Mononuclear cell (primary cell): ENCODE data around the gene ZNF605. TPM values are rescaled to one million over a fixed set of nuclear protein-coding genes. Genes with fewer than 3 reads are reported as not detected.
"Not testable (repeated sequence)": the region's sequence is repeated elsewhere in the genome, so short reads cannot be mapped to it uniquely, and the experiment has no call there.

Source experiments
- H3K27me3 ChIP-seq: 2 replicates; pipeline ENCODE4 v1.6.0; 2011; ENCODE audit warnings: low read length, control low read depth; ENCODE audit not compliant: insufficient read depth
- H3K4me1 ChIP-seq: 2 replicates; pipeline ENCODE4 v1.5.1; 2011; ENCODE audit warnings: mild to moderate bottlenecking, low read length, control low read depth; ENCODE audit not compliant: insufficient read depth
- H3K4me3 ChIP-seq: 2 replicates; pipeline ENCODE4 v1.5.1; 2011; ENCODE audit warnings: mild to moderate bottlenecking, low read length, moderate library complexity
- H3K9me3 ChIP-seq: 2 replicates; pipeline ENCODE4 v1.5.1; 2011; ENCODE audit warnings: low read depth, mild to moderate bottlenecking, control low read depth, low read length
- total RNA-seq: library from RNA; depleted of rRNA; stranded (reverse); fragments of >200 nt; gene quantifications from one replicate; pipeline ENCODE4 v1.2.3, GENCODE V29; 2012

The ZNF605 gene
- total RNA-seq, 1 donor, result 2.5 TPM

GRCh38 chr12:132936921-132937320, 19.2 kb downstream of the ZNF605 start:
- not testable (repeated sequence) for H3K4me3 ChIP-seq, H3K27me3 ChIP-seq, H3K4me1 ChIP-seq
- peaks cover 46% of the 10 kb centered on the region for H3K9me3 ChIP-seq

DNA sequence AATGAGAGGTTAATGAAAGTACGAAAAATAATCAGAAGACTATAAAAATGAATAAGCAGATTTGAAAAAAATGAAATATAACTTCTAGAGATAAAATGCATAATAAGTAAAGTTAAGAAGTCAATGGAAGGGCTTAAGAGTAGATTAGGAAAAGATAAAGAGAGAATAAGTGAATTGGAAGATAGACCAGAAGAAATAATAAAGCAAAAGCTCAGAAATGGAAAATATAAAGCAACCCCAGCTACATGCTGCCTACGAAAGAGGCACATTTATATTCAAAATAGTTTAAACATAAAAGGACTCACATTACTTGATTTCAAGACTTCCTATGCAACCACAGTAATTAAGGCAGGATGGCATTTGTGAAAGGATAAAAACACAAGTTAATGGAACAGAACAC, 19.9 kb downstream of the ZNF605 start:
- Histone ChIP-seq H3K27me3 (no peaks in the 10 kb centered on the region), H3K4me1 (no peaks in the 10 kb centered on the region), H3K9me3 (peaks cover 53% of the 10 kb centered on the region), H3K4me3 (no peak overlapping the region)

DNA sequence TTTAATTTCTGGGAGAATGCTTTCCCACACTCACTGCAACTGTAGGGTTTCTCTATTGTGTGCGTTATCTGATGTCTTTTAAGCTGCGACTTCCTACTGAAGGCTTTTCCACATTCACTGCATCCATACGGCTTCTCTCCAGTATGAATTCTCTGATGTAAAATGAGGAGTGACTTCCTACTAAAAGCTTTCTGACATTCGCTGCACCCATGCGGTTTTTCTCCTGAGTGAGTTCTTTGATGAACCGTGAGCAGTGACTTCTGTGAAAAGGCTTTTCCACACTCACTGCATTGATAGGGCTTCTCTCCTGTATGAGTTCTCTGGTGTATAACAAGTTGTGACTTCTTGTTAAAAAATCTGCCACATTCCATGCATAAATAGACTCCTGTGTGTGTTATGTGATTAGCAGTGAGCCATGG, 29.7 kb downstream of the ZNF605 start:
- Histone ChIP-seq H3K4me3 (no peak overlapping the region), H3K27me3 (no peaks in the 10 kb centered on the region), H3K4me1 (no peaks in the 10 kb centered on the region), H3K9me3 (peaks cover 98% of the 10 kb centered on the region)

DNA sequence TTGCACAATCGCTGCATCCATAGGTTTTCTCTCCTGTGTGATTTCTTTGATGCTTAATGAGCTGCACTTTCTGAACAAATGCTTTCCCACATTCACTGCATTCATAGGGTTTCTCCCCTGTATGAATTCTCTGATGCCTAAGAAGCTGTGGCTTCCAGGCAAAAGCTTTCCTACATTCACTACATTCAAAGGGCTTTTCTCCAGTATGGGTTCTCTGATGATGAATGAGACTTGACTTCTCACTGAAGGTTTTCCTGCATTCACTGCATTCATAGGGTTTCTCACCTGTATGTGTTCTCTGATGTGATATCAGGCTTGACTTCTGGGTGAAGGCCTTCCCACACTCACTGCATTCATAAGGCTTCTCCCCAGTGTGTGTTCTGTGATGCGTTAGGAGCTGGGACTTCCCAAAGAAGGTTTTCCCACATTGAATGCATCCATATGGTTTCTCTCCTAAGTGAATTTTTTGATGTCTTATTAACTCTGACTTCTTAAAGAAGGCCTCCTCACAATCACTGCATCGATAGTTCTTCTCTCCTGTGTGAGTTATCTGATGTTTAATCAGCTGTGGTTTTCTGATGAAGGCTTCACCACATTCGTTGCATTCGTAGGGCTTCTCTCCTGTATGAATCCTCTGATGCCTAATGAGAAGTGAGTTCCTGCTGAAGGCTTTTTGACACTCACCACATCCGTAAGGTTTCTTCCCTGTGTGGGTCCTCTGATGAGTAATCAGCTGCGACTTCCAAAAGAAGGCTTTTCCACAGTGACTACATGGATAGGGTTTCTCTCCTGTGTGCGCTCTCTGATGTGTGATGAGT, 30.3 kb downstream of the ZNF605 start:
- Histone ChIP-seq H3K4me1 (no peaks in the 10 kb centered on the region), H3K27me3 (no peaks in the 10 kb centered on the region), H3K9me3 (peaks cover 98% of the 10 kb centered on the region), H3K4me3 (no peak overlapping the region)

DNA sequence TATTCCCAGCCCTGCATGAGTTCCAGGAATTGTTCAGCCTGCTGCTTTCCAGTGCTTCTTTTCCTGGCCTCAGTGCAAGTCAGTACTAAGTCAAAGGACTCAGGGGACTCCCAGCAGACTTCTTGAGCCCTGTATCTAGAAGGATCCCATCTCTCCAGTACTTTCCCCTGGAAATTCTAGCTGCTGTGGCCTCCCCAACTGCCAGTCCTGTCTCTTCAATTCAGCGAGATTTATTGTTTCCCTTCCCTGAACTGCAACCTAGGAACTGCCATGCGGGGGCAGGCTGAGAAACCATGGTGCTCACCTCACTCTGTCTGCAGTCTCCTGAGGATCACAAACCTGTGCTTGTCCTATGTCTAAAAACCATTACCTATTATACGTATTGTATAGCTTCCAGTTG, 31.8 kb downstream of the ZNF605 start:
- Histone ChIP-seq H3K4me3 (no peak overlapping the region), H3K27me3 (no peaks in the 10 kb centered on the region), H3K9me3 (peaks cover 89% of the 10 kb centered on the region), H3K4me1 (no peaks in the 10 kb centered on the region)

GRCh38 chr12:132923356-132923909, 32.7 kb downstream of the ZNF605 start:
- H3K4me1 ChIP-seq, result no peaks in the 10 kb centered on the region
- H3K4me3 ChIP-seq, result no peak overlapping the region
- peaks cover 84% of the 10 kb centered on the region for H3K9me3 ChIP-seq
- H3K27me3 ChIP-seq, result no peaks in the 10 kb centered on the region

GRCh38 chr12:132922676-132923075, 33.4 kb downstream of the ZNF605 start:
- H3K27me3 ChIP-seq, result no peaks in the 10 kb centered on the region
- peaks cover 84% of the 10 kb centered on the region for H3K9me3 ChIP-seq
- H3K4me1 ChIP-seq, result no peaks in the 10 kb centered on the region
- no peak overlapping the region for H3K4me3 ChIP-seq

DNA sequence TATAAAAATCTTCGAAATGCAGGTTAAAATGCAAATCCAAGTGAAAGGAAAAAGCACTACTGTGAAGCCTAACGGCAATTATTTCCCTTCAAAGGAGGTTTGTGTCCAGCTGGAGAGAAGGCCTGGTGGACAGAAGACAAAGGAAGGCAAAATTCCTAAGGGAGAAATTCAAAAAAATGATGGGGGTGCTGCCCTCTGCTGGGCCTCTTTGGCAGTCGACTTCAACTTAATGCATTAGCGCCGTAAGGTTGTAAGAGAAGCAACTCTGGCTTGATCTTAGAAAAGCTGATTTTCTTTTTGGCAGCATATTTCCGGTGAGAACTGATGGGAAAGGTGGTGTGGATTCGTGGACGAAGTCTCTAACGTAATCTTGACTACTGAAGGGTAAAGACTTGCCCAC, 34.4 kb downstream of the ZNF605 start:
- H3K4me3 ChIP-seq, result no peak overlapping the region
- peaks cover 75% of the 10 kb centered on the region for H3K9me3 ChIP-seq
- no peaks in the 10 kb centered on the region for H3K4me1 ChIP-seq
- no peaks in the 10 kb centered on the region for H3K27me3 ChIP-seq

- Histone ChIP-seq H3K27me3 (no peaks in the 10 kb centered on the region), H3K9me3 (peaks cover 70% of the 10 kb centered on the region), H3K4me1 (no peaks in the 10 kb centered on the region), H3K4me3 (no peak overlapping the region)
These were observed 37.4 kb downstream of the ZNF605 start for GRCh38 chr12:132918680-132919079.

DNA sequence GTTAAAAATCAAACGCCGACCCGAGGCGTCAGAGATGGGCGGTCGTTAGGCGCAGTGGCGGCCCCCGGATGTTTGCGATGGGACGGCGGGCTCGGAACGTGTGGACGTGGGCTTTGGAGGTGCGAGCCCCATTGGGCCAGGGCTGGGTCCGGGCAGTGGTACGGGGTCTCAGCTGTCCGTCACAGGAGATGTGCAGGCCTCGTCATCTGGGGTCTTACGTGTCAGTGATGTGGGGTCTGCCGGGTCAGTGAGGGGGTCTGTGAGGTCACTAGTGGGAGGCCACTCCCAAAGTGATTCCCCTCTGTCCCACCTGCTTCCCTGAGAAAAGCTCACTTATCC, 47.1 kb downstream of the ZNF605 start:
- peaks cover 23% of the 10 kb centered on the region for H3K27me3 ChIP-seq

DNA sequence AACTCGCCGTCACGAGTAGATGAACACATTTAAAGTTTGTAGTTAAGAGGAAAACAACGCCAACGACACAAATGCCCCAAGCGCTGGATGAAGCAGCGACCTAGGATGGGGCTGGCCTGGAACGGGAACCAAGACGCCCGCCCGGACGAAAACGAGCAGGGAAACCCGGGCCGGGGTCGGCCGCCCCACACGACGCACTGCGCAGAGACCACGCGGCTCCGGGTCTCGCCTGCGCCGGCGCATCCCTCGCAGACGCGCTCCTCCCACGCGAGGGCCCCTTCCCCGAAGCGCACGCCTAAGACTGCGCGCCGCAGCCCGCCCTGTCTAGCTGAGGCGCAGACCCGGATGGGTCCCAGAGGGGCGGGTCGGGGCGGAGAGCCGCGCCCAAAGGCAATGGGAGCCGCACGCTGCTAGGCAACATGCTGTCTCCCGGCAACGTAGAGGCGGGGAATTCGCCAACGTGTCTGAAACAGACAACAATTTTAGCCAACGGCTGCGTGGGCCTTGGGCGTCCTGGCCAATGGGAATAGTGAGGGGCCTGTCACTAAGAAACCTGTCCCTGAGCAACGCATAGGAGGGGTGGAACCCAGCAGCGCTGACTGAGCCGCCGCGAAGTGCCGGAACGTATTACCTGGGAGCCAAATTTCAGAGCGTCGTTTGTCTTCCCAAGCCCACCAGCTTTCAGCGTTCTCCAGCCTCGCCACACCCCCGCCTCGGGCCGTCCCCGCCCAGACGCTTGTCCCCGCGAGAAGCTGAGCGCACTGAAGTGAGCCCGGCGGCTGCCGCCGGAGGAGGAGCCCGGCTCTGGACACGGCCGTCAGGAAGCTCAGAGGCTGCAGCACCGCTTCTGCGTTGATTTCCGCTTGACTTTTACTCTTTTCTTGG, 47.7 kb downstream of the ZNF605 start:
- H3K9me3 ChIP-seq, result peaks cover 13% of the 10 kb centered on the region
- H3K27me3 ChIP-seq, result peaks cover 23% of the 10 kb centered on the region
- peaks cover 18% of the 10 kb centered on the region for H3K4me1 ChIP-seq
- peak overlapping the region; percentile 51 for H3K4me3 ChIP-seq

More for the DNA sequence above, 47.1 kb downstream of the ZNF605 start:
- Histone ChIP-seq H3K4me3 (peak overlapping the region; percentile 51), H3K9me3 (peaks cover 19% of the 10 kb centered on the region), H3K4me1 (peaks cover 18% of the 10 kb centered on the region)

DNA sequence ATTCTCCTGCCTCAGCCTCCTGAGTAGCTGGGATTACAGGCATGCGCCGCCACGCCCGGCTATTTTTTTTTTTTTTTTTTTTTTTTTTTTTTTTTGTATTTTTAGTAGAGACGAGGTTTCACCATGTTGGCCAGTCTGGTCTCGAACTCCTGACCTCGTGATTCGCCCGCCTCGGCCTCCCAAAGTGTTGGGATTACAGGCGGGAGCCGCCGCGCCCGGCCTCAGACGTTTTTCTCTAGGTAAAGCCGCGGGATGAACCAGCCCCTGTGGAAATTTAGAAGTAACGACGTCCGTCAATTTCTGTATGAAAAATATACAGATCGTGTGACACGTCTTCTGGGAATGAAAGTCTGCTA, 48.3 kb downstream of the ZNF605 start:
- Histone ChIP-seq H3K27me3 (peaks cover 23% of the 10 kb centered on the region), H3K4me1 (peaks cover 18% of the 10 kb centered on the region), H3K9me3 (peaks cover 11% of the 10 kb centered on the region), H3K4me3 (peak overlapping the region; percentile 51)

DNA sequence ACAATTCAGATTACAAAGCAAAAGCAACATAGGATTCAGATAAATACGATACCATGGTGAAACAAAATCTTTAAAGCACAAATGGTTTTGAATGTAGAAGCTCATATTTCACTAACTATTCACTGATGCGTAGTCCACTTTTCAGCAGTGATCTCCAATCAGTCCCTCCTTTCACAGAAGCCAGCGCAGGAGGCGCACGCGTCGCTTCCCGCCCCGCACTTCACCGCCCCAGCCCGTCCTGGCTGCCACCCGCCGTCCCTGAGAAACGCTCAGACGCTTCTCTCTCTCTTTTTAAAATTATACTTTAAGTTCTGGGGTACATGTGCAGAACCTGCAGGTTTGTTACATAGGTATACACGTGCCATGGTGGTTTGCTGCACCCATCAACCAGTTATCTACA, 48.9 kb downstream of the ZNF605 start:
- Histone ChIP-seq H3K4me1 (peaks cover 18% of the 10 kb centered on the region), H3K4me3 (no peak overlapping the region), H3K27me3 (peaks cover 23% of the 10 kb centered on the region), H3K9me3 (peaks cover 11% of the 10 kb centered on the region)

DNA sequence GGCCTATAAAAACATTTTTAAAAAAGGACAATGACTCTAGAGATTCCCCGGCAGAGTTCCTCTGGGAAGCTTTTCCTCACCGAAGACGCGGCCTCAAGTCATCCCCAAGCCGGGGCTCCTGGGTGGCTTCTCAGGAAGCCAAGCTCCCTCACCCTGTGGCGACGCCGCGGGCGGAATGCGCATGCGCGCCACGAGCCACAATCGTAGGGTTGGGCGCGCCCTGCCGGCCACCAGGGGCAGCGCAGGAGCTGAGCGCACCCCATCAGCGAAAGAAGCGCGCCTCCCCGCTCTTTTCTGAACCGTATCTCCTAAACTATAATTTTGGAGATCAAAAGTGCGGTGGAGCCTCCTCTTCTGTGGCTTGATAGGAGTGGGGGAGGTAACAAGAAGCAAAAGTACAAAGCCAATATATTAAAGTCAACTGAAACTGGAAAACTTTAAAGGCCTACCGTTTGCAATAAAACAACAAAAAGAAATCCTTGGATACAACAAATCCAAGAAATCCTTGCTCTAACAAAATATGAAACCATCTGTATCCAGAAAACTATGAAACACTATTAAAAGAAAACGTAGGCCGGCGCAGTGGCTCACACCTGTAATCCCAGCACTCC, 51.3 kb downstream of the ZNF605 start:
- Histone ChIP-seq H3K4me3 (no peak overlapping the region), H3K27me3 (peaks cover 23% of the 10 kb centered on the region), H3K9me3 (no peaks in the 10 kb centered on the region)

DNA sequence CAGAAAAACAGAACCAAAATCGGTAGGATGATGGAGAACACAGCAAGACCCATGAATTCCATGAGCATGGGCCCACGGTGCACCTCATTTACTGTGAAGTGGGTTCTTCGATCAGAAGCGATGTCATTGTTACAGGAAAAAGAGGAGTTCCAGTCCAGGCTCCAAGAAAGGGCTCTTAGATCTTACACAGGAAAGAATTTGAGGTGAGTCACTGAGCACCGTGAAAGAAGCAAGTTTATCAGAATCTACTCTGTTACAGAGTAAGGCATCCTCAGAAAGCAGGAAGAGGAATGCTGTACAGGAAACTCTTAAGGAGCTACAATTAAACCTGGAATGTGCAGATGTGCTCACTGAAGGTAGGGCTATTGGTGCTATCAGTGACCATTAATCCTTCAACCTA, 57.1 kb downstream of the ZNF605 start:
- H3K27me3 ChIP-seq, result no peaks in the 10 kb centered on the region
- no peaks in the 10 kb centered on the region for H3K9me3 ChIP-seq
- no peaks in the 10 kb centered on the region for H3K4me1 ChIP-seq
- no peak overlapping the region for H3K4me3 ChIP-seq

More for the DNA sequence above, 51.3 kb downstream of the ZNF605 start:
- peaks cover 18% of the 10 kb centered on the region for H3K4me1 ChIP-seq
